ENCODE data around the gene TBC1D4.
A peak's percentile ranks its signal among the peaks of the same experiment; 100 is the strongest.
"Not testable (repeated sequence)": the region's sequence is repeated elsewhere in the genome, so short reads cannot be mapped to it uniquely, and the experiment has no call there.

TBC1D4 gene

DNA sequence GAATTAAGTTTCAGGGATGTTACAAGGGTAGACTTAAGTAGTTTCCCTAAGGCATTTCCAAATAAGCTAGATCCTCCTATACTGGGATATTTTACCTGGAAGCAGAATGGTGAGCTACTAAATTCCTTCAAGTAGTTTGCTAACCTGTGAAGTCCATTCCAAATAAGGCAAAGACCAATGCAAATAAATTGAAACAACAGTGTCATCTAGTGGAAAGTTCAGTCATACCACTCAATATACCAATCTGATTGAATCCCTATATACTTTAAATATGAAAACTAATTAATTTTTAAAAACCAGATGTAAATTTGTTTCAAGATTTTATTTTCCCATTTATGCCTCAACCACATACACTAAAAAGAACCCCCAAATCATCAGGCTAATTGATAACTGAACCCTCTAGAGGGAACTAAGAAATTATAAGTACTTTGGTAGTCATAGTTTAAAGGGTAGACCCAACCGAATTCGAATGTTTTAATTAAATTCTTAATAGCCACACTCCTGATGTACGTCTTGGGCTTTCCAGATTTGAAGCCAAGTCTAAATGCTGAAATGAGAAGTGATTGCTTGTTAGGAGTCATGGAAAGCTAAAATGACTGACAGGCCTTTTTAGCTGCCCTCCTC is 223.7 kb downstream of the TBC1D4 start:
- DNase-seq: peak; percentile 23 to 50
- no peak for TF ChIP-seq GATA1 (IDR thresholded peaks at IDR 0.05; ENCODE audit: low read depth, low read length)
- no peak for TF ChIP-seq POLR2A (IDR thresholded peaks at IDR 0.05; ENCODE audit: low read length)

DNA sequence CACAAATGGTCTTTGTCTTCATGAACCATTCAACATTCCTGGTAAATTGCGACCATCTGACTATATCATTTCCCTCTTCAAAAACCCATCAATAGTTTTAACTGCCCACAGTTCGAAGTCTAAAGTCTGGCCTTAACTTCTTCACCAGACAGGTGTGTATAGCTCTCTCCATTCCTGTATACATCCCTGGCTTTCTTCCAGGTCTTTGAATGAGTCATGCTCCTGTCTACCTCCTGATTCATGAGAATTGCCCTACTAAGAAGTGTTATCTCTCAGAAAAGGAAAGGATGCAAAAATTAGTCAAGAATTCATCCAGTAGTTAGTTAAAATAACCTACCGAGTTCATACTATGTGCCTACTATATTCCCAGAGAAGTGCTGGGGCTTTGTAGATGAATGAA is 225.0 kb downstream of the TBC1D4 start:
- TF ChIP-seq POLR2A (IDR thresholded peaks at IDR 0.05; ENCODE audit: low read length) (no peak), GATA1 (IDR thresholded peaks at IDR 0.05; ENCODE audit: low read depth, low read length) (no peak)

DNA sequence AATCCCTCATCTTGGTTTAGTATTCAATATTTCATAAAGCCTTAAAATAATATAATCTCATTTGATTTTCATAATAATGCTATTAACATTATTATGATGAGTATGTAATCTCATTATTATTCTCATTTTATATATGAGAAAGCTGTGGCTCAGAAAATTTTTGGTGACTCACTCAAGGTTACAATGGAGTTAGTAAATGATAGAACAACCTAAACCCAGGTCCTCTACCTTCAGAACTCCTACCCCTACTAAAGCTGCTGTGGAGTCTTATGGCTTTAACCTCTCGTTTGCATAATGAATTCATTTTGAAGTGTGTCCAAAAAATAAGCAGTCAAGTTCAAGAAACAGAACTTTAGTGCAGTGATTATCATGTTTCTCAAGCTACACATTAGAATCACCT is 226.3 kb downstream of the TBC1D4 start:
- no peak for DNase-seq

More for the DNA sequence above, 225.0 kb downstream of the TBC1D4 start:
- no peak for DNase-seq

DNA sequence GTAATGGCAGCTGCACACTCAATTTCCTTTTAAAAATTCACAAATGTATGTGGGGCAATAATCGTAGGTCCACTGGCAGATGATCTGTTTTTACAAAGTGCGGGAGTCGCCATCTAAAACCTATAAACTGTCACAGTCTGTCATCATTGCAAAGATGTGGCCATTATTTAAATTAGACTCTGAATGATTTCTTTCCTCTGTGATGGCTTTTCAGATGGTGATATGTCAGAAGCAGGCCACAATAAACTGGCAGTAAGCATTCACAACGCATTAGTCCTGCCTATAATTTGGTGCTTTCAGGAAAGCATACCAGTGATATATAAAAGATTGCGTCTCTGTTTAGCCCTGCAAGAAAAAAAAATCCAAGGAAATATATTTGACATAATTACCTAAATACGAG is 226.8 kb downstream of the TBC1D4 start:
- DNase-seq: no peak
- TF ChIP-seq GATA1 (IDR thresholded peaks at IDR 0.05; ENCODE audit: low read depth, low read length) (no peak), POLR2A (IDR thresholded peaks at IDR 0.05; ENCODE audit: low read length) (no peak)

More for the DNA sequence above, 226.3 kb downstream of the TBC1D4 start:
- TF ChIP-seq GATA1 (IDR thresholded peaks at IDR 0.05; ENCODE audit: low read depth, low read length): no peak
- no peak for TF ChIP-seq POLR2A (IDR thresholded peaks at IDR 0.05; ENCODE audit: low read length)

DNA sequence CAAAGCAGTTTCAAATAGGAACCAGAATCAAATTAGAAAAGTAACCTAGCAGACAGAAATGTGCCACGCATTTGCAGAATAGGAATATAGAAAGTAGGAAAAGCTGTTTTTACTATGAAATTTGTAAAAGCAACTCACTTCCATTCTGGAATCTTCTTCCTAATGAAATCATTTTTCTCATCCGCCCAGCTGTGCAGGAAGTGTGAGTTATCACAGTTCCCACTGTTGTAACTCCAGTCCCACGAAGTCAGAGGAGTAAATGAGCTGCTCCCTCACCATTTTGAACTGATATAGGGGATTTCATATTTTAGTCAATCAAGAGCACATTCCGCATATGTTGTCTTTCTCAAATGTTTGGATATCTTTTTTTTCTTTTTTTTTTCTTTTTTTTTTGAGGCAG is 230.8 kb downstream of the TBC1D4 start:
- no peak for DNase-seq
- TF ChIP-seq POLR2A (IDR thresholded peaks at IDR 0.05; ENCODE audit: low read length) (no peak), GATA1 (IDR thresholded peaks at IDR 0.05; ENCODE audit: low read depth, low read length) (no peak)

DNA sequence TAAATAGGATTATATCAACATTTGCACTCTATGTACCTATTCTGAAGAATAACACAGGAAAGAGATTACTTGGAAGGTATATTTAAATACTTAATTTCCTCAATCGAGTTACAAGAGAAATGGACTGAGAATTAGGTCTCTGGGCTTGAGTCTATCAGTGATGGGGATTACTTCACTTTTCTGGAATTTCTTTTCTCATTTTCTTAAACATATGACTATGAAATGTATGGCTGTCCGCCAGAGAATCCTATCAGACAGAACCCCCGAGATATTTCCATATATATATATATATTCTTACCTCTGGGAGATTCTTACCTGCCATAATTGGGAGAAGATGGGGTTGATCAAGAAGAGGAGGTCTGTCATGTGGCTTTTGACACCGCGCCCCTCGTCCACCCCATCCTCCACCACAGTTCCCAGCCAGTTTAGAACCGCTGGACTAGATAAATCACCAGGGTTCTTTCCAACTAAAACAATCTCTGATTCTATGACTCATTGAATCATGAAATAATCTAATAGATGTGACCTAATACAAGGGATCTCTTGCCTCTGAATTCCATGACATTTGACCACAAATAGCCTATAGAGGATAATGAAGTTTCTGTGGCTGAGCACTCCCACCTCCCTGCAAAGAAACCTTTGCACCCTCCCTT is 231.3 kb downstream of the TBC1D4 start:
- DNase-seq: no peak
- TF ChIP-seq GATA1 (IDR thresholded peaks at IDR 0.05; ENCODE audit: low read depth, low read length) (no peak), POLR2A (IDR thresholded peaks at IDR 0.05; ENCODE audit: low read length) (no peak)

DNA sequence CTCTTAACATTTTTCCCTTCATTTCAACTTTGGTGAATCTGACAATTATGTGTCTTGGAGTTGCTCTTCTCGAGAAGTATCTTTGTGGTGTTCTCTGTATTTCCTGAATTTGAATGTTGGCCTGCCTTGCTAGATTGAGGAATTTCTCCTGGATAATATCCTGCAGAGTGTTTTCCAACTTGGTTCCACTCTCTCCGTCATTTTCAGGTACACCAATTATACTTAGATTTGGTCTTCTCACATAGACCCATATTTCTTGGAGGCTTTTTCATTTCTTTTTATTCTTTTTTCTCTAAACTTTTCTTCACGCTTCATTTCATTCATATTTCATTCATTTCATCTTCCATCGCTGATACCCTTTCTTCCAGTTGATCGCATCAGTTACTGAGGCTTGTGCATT is 236.4 kb downstream of the TBC1D4 start:
- DNase-seq: not testable (repeated sequence)

DNA sequence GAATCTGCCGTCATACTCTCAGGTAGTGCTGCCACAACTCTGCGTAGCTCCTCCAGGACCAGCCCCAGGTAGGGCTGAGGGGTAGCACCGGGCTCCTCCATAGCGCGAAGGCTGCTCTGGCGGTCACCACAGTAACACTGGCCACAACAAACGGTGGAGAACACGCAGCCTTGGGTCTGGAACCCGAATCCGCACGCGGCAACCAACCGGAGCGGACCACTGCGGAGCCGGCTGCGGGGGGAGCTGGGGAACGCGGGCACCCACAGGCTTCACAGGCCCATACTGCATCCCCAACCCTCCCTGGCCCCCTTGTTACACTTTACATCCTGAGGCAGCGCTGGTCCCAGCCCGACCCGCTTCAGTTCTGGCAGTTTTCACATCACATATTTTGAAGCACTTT is 241.7 kb downstream of the TBC1D4 start:
- DNase-seq: not testable (repeated sequence)

DNA sequence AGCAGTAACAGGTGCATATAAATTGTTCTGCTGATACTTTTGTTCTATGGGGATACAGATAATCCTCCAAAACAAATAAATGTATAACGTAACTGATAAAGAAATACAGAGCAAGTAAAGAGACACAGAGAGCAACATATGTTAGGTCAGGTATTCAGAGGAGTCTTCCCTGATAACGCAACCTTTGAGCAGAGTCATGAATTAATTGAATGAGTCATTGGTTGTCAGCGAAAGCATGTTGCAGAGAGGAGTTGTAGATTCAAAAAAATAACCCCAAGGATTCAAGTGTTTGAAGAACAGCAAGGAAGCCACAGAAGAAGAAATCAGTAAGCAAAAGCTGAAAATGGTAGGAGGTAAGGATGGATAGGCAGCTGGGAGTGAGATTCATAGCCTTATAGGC is 245.2 kb downstream of the TBC1D4 start:
- no peak for DNase-seq
- no peak for TF ChIP-seq POLR2A (IDR thresholded peaks at IDR 0.05; ENCODE audit: low read length)
- no peak for TF ChIP-seq GATA1 (IDR thresholded peaks at IDR 0.05; ENCODE audit: low read depth, low read length)

Measured in erythroblast (primary cell).